GM21381 (cell line): ENCODE results near the gene EGFR.

ENCODE experiments used
- ATAC-seq: cut with Tn5 transposase; IDR thresholded peaks from one replicate; pipeline ENCODE4 v1.9.1; 2021; ENCODE audit warnings: mild to moderate bottlenecking, moderate library complexity; ENCODE audit not compliant: unreplicated experiment

The EGFR gene

DNA sequence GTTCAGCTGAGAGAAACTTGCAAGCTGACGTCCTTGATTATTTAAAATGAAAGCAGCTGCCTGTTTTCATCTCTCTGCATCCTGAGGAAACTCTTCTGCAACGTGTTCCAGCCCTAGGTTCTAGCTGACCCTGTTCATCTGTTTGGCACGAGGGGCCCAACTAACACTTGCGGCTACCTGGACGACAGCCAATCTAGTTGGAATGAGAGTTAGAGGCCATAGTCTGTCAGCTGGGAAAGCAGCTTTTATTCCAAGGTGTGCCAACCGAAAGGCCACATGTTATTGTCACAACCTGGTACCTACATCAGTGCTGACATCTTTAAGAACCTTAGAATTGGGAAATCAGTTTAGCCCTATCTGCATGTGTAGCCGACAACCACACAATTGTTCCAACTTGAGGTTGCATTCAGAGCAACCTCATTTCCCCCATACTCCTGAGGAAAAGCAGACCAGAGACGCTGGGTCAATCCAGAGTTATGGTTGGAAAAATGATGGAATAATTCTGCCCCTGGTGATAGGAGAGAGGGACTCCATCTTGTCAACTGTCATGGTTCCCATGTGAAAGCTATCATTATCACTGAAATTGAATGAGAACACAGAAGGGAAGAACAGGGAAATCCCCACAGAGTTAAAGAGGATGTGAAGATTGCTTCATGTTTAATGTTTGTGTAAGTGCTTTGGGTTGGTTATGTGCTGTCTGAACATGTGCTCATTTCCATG, 121.6 kb downstream of the EGFR start:
- ATAC-seq: peak; percentile 96

DNA sequence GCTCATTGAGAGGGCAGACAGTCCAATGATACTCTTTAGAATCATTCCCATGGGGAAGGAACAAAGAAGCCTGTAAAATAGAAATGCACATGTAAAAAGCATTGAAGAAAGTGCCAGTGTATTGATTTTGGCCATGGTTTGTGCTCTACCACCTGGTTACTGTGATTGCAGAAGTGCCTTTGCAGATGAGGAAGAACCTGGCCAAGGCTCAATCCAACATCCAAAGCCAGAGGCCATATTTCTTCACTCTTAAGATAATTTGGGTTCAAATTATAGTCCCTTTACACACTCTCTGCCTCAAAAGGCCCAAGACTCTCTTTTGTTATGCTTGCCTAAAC, 122.1 kb downstream of the EGFR start:
- ATAC-seq: peak; percentile 21

DNA sequence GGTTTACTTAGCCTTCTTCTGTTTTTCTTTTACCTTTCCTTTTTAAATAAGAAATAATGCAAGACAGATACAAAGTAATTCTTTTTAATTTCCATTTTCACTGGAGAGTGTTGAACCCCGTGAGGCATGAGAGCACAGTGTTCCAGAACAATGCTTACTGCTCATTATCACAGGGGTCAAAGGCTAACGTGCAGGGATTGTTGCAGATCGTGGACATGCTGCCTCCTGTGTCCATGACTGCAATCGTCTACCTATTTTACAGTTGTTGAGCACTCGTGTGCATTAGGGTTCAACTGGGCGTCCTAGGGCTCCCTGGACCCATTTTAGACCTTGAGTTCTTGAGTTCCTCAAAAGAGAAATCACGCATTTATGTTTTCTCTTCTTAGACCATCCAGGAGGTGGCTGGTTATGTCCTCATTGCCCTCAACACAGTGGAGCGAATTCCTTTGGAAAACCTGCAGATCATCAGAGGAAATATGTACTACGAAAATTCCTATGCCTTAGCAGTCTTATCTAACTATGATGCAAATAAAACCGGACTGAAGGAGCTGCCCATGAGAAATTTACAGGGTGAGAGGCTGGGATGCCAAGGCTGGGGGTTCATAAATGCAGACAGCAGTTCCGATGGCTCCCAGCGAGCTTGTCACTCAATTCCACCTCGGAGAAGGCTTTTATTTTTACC, 124.2 kb downstream of the EGFR start:
- no peak for ATAC-seq

DNA sequence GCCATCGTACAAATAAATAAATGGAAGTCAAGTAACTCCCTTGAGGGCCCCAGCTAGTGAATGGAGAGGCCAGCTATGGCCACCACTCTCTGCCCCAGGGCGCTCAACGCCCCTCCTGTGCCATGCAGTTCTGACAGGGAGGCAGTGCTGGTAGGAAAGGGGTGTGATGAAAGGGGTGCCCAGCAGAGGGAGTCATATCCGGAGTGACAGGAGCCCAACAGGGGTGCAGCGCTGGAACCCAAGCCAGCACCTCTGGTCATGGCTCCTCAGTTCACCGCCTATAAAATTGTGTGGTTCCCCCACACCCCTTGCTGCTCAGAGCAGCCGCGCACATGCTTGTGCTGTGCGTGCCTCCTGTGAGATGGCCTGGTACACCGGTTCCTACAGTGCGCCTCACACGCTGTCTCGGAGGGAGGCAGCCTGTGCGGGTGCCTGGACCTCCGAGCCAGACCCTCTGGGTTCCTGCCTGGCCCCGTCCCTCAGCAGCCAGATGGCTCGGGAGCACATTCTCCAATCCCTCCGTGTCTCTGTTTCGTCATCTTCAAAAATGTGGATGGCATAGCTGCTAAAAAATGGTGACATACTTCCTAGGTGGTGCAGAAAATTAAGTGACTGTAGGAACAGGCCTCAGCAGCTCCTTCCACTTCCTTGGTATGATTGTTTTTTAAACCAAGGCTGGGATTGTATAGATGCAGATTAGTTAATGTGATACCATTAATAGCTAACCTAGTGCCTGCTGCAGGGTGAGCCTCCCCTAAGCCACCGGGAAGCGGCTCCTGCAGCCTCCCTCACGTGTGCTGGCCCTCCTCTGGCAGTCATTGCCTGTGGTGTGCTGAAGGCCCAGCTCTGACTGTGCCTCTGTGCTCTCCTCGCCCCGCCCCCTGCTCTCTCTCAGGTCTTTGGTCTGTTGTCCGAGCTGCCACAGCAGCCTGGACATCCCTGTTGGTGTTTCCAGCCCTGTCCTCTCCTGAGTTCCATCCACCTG, 125.8 kb downstream of the EGFR start:
- no peak for ATAC-seq

DNA sequence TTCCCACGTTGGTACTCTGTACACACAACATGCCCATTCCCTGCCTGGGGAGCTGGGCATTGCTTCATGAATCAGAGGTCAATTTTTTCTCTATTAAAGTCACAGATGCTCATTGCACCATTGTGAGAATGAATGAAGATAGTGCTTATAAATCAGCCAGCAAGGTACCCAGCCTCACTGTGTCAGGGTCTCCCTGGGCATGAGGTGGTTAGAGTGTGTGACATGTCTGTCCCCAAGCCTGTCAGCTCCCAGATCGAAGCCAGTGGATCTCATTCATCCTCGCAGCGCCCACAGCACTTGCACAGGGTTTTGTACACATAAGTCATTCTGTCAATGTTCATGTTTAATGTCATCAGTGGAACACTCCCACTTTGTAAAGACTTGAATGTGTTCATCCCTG, 126.8 kb downstream of the EGFR start:
- no peak for ATAC-seq

DNA sequence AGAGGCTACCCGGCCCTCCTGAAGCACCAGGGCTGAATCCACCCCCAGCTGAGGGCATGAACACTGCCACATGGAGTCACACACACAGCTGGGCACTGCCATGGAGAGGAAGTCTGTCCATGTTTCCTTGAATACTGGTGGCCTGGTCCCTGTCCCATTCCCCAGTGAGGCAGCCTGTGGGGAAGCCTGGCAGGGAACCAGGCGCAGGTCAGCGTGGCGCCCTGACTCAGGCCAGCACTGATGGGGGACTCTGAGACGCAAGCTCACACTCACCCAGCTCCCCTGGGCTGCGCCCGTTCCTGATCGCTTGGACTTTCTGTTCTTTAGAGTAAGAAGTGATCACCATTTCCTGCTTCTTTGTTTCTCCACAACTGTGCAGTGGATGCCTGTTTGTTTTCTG, 128.3 kb downstream of the EGFR start:
- ATAC-seq: no peak

DNA sequence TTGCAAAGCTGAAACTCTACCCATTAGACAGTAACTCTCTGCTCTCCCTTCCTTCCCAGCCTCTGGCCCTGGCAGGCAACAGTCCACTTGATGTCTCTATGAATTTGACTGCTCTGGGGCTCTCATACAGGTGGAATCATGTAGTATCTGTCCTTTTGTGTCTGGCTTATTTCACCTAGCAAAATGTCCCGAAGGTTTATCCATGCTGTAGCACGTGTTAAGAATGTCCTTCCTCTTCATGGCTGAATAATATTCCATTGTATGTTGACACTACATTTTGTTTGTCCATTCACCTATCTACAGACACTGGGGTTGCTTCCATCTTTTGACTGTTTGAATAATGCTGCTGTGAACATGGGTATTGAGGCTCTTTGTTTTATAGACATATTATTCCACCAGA, 128.9 kb downstream of the EGFR start:
- ATAC-seq: no peak

DNA sequence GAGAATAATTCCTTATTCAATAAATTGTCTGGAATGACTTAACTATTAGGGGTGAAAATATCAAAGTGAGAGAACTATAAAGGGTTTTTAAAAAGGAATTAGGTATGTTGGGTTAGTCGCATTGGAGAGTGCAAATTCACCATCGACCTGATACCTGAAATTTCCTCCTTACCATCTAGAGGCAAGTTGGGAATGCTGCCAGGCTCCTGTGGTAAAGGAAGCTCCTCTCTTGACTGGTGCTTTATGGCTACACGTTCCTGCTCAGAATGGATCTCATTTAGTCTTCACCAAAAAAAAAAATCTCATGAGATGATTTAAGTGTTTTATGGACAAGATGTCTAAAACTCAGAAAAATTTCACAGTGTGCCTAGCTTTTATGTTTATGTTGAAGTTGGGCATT, 129.8 kb downstream of the EGFR start:
- ATAC-seq: no peak

DNA sequence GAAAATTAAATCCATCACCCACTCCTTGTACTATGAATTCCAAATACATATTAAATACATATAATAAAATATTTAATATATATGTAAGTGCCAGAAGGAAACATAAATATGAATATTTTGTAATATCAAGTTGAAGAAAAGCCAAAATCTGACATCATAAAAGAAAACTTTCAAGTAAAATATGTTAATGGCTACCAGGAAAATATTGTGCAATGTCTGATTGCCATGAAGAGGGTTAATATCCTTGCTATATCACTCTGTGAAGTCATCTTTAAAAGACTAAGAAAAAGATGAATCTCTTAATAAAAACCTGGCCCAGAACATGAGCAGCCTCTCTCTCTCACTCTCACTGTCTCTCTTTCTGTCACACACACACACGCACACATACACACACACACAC, 130.2 kb downstream of the EGFR start:
- no peak for ATAC-seq

DNA sequence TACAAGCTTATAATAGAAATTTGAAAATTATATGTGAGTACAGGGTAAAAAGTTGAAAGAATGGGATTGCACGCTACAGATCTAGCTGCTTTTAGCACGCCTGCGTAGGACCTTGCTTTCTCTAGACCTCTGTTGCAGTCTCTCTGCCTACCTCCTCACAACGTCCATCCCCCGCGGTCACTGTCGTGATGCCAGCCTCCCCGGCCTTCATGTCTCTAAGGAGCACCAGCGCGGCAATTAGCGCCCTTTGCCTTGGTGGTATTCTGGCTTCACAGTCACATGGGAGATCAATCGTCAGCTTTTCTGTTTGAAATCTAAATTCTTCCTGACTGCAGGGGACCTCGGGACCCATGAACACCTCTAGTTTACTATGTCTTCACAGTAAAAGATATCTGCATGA, 131.3 kb downstream of the EGFR start:
- ATAC-seq: no peak

DNA sequence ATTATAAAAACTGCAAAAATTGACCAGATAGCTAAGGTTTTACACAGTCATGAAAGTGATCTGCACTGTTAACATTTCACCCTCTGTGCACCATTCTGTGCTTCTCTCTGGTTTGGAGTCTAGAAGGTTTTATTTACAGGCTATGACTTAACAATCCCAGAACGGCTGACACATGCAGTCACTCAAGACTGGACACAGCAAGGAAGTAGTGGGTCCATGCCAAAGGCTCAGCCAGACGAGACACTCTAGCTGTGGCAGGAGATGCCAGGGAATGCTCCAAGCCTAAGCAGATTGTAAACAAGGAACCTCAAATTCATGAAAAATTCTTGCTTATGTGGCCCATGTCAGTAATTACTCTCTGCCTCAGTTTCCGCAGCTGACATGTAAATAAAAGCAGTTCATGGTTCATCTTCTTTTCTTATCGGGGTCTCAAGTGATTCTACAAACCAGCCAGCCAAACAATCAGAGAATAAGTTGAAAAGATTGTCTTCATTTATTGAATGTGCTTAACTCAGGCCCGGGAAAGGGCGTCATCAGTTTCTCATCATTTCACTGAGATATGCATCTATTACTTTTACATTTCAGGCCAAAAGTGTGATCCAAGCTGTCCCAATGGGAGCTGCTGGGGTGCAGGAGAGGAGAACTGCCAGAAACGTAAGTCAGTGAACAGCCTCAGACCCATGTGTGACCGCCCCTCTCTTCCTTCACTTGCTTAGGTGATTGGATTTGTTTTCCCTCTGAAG, 132.1 kb downstream of the EGFR start:
- ATAC-seq: no peak

DNA sequence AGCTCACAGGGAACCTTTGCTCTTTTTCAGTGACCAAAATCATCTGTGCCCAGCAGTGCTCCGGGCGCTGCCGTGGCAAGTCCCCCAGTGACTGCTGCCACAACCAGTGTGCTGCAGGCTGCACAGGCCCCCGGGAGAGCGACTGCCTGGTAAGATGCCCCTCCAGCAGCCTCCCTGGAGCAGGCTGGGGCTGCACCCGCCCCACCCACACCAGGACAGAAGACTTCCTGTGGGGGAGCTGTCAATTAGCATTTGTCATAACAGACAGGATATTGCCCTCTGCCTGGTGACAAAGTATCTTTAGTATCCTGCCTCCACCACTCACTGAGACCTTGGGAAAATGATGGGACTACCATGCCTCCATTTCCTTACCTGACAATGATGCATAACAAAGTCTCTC, 133.7 kb downstream of the EGFR start:
- no peak for ATAC-seq

DNA sequence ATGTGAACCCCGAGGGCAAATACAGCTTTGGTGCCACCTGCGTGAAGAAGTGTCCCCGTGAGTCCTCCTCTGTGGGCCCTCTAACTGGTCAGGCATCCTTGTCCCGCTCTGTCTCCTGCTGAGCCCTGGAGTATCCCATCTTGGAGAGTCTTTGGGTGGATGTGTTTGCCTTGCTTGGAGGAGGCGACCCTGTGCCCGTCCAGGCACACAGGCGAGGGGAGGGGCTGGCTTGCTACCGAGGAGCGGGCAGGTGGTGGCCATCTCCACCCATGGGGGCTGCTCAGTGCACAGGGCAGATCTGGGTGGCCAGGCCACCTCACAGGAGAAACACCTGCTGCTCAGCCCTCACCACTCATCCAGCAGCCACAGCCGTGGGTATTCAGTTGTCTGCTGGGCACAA, 135.3 kb downstream of the EGFR start:
- no peak for ATAC-seq

DNA sequence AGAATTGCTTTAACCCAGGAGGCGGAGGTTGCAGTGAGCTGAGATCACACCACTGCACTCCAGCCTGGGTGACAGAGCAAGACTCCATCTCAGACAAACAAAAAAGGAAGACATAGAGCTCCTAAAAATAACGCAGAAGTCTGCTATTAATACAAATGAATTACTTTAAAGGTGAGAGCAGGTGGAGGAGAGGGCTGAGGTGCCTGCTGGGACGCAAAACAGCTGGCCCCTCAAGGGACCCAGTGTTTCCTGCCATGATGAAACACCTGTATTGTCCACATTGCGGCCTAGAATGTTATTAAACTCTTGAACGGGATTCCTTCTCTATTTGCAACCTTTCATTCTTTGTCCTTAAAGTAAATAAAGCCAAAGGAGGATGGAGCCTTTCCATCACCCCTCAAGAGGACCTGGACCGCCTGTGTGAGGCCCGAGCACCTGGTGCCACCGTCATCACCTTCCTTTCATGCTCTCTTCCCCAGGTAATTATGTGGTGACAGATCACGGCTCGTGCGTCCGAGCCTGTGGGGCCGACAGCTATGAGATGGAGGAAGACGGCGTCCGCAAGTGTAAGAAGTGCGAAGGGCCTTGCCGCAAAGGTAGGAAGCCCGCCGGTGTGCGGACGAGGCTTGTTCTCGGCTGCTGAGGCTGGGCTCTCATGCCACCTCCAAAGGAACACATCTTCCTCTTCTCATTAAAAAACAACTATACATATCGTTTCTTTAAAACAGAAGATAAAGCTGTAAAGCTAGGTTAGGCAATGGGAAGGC, 136.7 kb downstream of the EGFR start:
- ATAC-seq: no peak

DNA sequence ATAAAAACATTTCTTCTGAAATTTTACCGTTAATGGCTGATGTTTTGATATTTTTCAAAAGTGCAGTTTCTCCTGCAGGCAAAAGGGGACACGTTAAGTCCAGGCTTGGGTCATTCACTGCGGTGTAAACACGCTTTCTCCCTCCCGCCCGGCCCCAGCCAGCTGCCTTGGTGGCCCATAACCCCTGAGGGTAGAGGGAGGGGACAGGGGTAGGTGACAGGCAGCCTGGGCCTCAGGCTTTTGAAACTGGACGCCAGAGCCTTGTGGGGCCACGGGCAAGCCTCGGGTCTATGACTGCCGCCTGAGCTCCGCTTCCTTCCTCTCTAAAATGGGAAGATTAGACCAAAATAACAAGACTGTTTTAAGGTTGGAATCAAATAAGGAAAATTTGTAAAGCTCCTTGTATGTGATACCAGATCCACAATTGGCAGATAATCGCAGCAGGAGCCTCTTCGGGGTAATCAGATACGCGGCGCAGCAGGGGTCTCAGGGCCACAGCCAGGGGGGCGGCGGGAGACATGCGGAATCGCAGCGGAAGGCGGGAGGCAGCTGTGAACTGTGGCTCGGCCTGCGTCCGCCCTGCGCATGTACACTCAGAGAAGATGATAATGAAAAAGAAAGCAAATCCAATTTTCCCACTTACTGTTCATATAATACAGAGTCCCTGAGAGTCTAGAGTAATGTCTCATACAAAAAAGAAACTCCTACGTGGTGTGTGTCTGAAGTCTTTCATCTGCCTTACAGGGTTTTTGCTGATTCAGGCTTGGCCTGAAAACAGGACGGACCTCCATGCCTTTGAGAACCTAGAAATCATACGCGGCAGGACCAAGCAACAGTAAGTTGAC, 138.3 kb downstream of the EGFR start:
- no peak for ATAC-seq

DNA sequence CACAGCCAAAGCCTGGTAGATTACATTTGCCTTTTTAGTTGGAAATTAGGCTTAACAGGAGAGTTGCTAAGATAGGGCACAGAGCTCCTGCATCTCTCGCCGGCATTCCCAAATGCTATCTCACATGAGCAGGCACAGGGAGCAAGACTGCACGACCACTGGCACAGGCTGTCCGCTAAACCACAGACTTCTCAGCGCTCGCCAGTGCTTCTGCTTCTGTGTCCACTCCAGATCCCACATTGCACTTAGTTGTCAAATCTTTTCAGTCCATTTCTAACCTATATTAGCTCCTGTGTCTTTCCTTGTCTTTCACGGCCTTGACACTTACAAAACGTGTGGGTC, 138.9 kb downstream of the EGFR start:
- ATAC-seq: no peak

DNA sequence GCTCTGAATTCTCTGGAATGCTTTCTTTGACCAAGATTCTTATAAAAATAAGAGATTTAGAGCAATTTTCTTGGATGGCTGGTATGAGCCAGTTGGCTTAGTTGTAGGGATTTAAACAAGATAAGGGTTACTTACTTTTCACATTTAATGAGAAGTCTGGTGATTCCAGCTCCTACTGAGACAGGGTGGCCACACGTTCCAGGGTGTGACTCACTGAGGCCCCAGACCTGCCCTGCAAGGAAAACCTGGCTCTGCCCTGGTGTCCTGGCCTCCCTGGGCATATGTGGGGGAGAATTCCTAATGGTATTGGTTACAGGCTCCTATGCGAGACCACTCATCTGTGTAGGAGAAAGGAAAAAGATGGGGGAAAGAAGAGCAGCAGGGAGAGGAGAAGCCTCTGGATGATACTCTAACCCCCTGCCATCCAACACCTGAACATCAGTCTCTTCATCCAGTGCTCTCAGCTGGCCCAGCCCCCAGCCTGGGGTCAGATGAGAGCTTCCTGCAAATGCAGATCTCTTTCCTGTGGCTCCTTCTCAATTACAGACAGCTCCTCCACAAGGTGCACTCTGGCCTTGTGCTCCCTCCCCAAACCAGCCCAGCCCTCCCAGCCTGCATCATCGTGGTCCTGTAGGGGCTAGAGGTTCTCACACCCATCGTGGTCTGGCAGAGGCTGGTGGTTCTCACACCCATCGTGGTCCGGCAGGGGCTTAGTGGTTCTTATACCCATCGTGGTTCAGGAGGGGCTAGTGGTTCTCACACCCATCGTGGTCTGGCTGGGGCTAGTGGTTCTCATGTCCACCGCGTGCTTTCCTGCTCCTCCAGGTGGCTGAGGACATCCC, 139.9 kb downstream of the EGFR start:
- ATAC-seq: no peak

DNA sequence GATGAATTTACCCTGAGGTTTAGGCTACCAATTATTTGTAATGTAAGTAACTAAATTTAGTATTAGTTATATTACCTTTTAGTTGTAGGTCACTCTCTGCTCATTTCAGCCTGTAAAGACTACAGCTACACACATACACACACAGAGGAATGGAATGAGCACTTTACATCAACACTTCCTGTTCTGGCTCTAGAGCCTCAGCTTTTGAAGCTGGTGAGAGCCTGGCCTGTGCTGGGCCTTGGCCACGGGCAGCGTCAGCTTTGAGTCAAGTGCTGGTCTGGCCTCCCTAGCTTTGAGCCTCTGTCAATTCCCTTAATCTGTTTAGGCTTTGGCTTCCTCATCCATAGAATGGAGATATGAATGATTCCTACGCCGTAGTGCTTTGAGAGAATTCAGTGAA, 141.7 kb downstream of the EGFR start:
- no peak for ATAC-seq
